B cell (primary cell): Measurements from ENCODE around the gene HSDL2. TPM values are rescaled to one million over a fixed set of nuclear protein-coding genes. Genes with fewer than 3 reads are reported as not detected.
"Not testable (repeated sequence)": the region's sequence is repeated elsewhere in the genome, so short reads cannot be mapped to it uniquely, and the experiment has no call there.

Experiments
- ATAC-seq: fragments of 200-7000 bp; cut with Tn5 transposase; one replicate; pipeline ENCODE4 v1.10.0; 2021; ENCODE audit warnings: low read depth, mild to moderate bottlenecking, moderate number of reproducible peaks, moderate library complexity
- CTCF ChIA-PET: fragments of 350-600 bp; sonication (Branson Sonifier 250); formaldehyde crosslinking; loops from one replicate; lab custom pipeline; 2021; ENCODE audit warnings: antibody characterized with exemption, inconsistent platforms; lab: Charles Lee
- POLR2A ChIA-PET: fragments of 350-600 bp; sonication (Branson Sonifier 250); formaldehyde crosslinking; loops from one replicate; lab custom pipeline; 2021; ENCODE audit warnings: antibody characterized with exemption; lab: Charles Lee
- DNase-seq: peaks from one replicate; pipeline ENCODE4 v3.0.0; 2013
- H2AFZ ChIP-seq: 2 replicates; pipeline ENCODE4 v1.6.1; 2012; ENCODE audit warnings: mild to moderate bottlenecking, low read depth, low read length; ENCODE audit not compliant: insufficient read depth, poor library complexity, severe bottlenecking
- H3K27ac ChIP-seq, 2 donors: 1 replicate in 1 of 2; 2 replicates in 1 of 2; pipeline ENCODE4 v1.5.1; 2012 to 2013; ENCODE audit warnings: low read length in 2 of 2, mild to moderate bottlenecking in 2 of 2, moderate library complexity in 1 of 2
- H3K27me3 ChIP-seq, 4 experiments: fragments of 200-600 bp in 1 of 4; sonication (generic) in 1 of 4; replicated peaks in 1 of 4; 1 replicate in 2 of 4; 2 replicates in 2 of 4; pipeline versions ENCODE4 v1.6.1 to v1.7.0; 2013 to 2016; ENCODE audit warnings: low read length in 3 of 4, mild to moderate bottlenecking in 2 of 4, mixed read lengths in 1 of 4, moderate library complexity in 1 of 4; ENCODE audit not compliant: insufficient read depth in 4 of 4, control insufficient read depth in 3 of 4; ENCODE audit errors: control extremely low read depth in 1 of 4
- H3K36me3 ChIP-seq, 2 experiments: replicated peaks in 1 of 2; 1 replicate in 1 of 2; 2 replicates in 1 of 2; pipeline versions ENCODE4 v1.6.1 to v1.7.1; 2013; ENCODE audit warnings: low read length in 1 of 2; ENCODE audit not compliant: insufficient read depth in 2 of 2, control insufficient read depth in 1 of 2; ENCODE audit errors: control extremely low read depth in 1 of 2, extremely low read depth in 1 of 2
- H3K4me1 ChIP-seq, 2 donors: fragments of 200-600 bp in 1 of 2; sonication (generic) in 1 of 2; 1 replicate in 1 of 2; 2 replicates in 1 of 2; pipeline versions ENCODE4 v1.5.1 to v1.6.1; 2013 to 2017; ENCODE audit warnings: low read length in 2 of 2; ENCODE audit not compliant: control insufficient read depth in 2 of 2, insufficient read depth in 2 of 2
- H3K4me2 ChIP-seq: replicated peaks from 2 replicates; pipeline ENCODE3; 2012; ENCODE audit warnings: mild to moderate bottlenecking, low read depth, low read length; ENCODE audit not compliant: poor library complexity, severe bottlenecking
- H3K4me3 ChIP-seq, 5 experiments: fragments of 200-600 bp in 1 of 5; sonication (generic) in 1 of 5; 1 replicate in 3 of 5; 2 replicates in 2 of 5; pipeline versions ENCODE4 v1.5.1 to v1.7.0; 2011 to 2016; ENCODE audit warnings: low read length in 4 of 5, mild to moderate bottlenecking in 4 of 5, low read depth in 2 of 5, control low read depth in 1 of 5, moderate library complexity in 1 of 5; ENCODE audit not compliant: insufficient read depth in 1 of 5; ENCODE audit errors: control extremely low read depth in 1 of 5, extremely low read depth in 1 of 5
- H3K79me2 ChIP-seq: fragments of 200-600 bp; sonication (generic); one replicate; pipeline ENCODE4 v1.6.0; 2016; ENCODE audit warnings: low read length; ENCODE audit not compliant: control insufficient read depth, insufficient read depth
- H3K9ac ChIP-seq: fragments of 200-600 bp; sonication (generic); 2 replicates; pipeline ENCODE4 v1.6.1; 2017; ENCODE audit warnings: mild to moderate bottlenecking, low read length, moderate library complexity
- H3K9me3 ChIP-seq, 3 donors: one replicate each; pipeline versions ENCODE4 v1.6.1 to v1.7.1; 2013; ENCODE audit warnings: low read length in 2 of 3; ENCODE audit not compliant: control insufficient read depth in 2 of 3, insufficient read depth in 1 of 3; ENCODE audit errors: control extremely low read depth in 1 of 3
- H4K20me1 ChIP-seq: 2 replicates; pipeline ENCODE4 v1.6.0; 2012; ENCODE audit warnings: mild to moderate bottlenecking, low read length; ENCODE audit not compliant: insufficient read depth, control insufficient read depth, poor library complexity, severe bottlenecking
- H3K27ac Mint-ChIP-seq: one replicate; pipeline ENCODE4 v1.8.0; 2021; ENCODE audit warnings: mixed read lengths
- H3K27me3 Mint-ChIP-seq: one replicate; pipeline ENCODE4 v1.8.0; 2021; ENCODE audit warnings: mixed read lengths
- H3K4me1 Mint-ChIP-seq: one replicate; pipeline ENCODE4 v1.8.0; 2021; ENCODE audit warnings: mixed read lengths
- H3K4me3 Mint-ChIP-seq: one replicate; pipeline ENCODE4 v1.8.0; 2021; ENCODE audit warnings: mixed read lengths
- H3K9me3 Mint-ChIP-seq: one replicate; pipeline ENCODE4 v1.8.0; 2022; ENCODE audit warnings: mixed read lengths; ENCODE audit not compliant: insufficient read depth
- CTCF ChIP-seq: fragments of 200-600 bp; IDR thresholded peaks from one replicate; pipeline ENCODE4 v1.8.0; 2022; ENCODE audit warnings: antibody characterized with exemption, mild to moderate bottlenecking
- EZH2 ChIP-seq: IDR thresholded peaks from 2 replicates; pipeline ENCODE4 v1.6.1; 2012; ENCODE audit warnings: borderline replicate concordance, low read depth, mild to moderate bottlenecking, moderate library complexity, low read length; ENCODE audit not compliant: insufficient read depth, poor library complexity, severe bottlenecking
- WGBS: methylation state at CpG from one replicate; pipeline ENCODE4 v1.1.5; 2013; ENCODE audit warnings: missing lambda C conversion rate; ENCODE audit not compliant: insufficient coverage; 5-methylcytosine and 5-hydroxymethylcytosine counted together
- intact Hi-C: fragments of 100-400 bp; cut with micrococcal nuclease; formaldehyde crosslinking; loops from one replicate; pipeline ENCODE4 v1.10.0; 2022
- polyA plus RNA-seq: library from polyadenylated mRNA; depleted of rRNA; stranded (reverse); fragments of >200 nt; gene quantifications from 2 replicates; pipeline ENCODE4 v1.2.3, GENCODE V29; 2012
- total RNA-seq, 2 donors: library from RNA; stranded (reverse); fragments of 120-200 nt in 1 of 2; gene quantifications; 1 replicate in 1 of 2; 2 replicates in 1 of 2; pipeline versions ENCODE4 v1.2.3 to v1.2.4, GENCODE V29; 2013 to 2022

Gene HSDL2
- total and polyA plus RNA-seq, 2 donors (not counting 1 experiment from before 2014, with no cell fraction given) = 5.8 to 11.7 TPM

- peak; percentile 31 for DNase-seq
- no peak for ATAC-seq
- H3K27me3 Mint-ChIP-seq = no peaks in the 10 kb centered on the region
- H3K27ac ChIP-seq = peak overlapping the region in 1 of 2 donors; percentile 37
- peak overlapping the region; percentile 20 for H3K4me3 Mint-ChIP-seq
- intact Hi-C loops = loop anchor here (5.0 kb wide), 1 partner anchor 352 kb away; no protein-coding TSS in a partner anchor
- H3K9me3 Mint-ChIP-seq = no peaks in the 10 kb centered on the region
- no peak overlapping the region for H3K27ac Mint-ChIP-seq
- CTCF ChIA-PET = interaction anchor here (0.9 to 1.4 kb wide), 2 partner anchors 22 to 310 kb away, joined by 3 read pairs; no protein-coding TSS in a partner anchor
- H3K79me2 ChIP-seq = peaks cover 18% of the 10 kb centered on the region
- no peaks in the 10 kb centered on the region for H3K36me3 ChIP-seq
- WGBS = 43% methylated on average over 1 of the region's 5 CpGs
- H3K4me1 ChIP-seq = peaks cover 23 to 28% of the 10 kb centered on the region in 2 donors
- peaks cover 49% of the 10 kb centered on the region for H3K4me1 Mint-ChIP-seq
- no peak overlapping the region for H3K9ac ChIP-seq
- peak overlapping the region; percentile 0 for H3K4me2 ChIP-seq
- POLR2A ChIA-PET = interaction anchor here (0.6 kb wide), 1 partner anchor 390 kb away, joined by 5 read pairs; no protein-coding TSS in a partner anchor
- H3K9me3 ChIP-seq = no peaks in the 10 kb centered on the region
- no peak for TF ChIP-seq EZH2
- TF ChIP-seq CTCF = no peak
- H3K27me3 ChIP-seq = no peaks in the 10 kb centered on the region
- no peak overlapping the region for H3K4me3 ChIP-seq
- peak overlapping the region; percentile 0 for H2AFZ ChIP-seq
- no peaks in the 10 kb centered on the region for H4K20me1 ChIP-seq
Observed at GRCh38 chr9:112384690-112385089, 4.8 kb downstream of the HSDL2 start.

GRCh38 chr9:112387115-112387514 lies 7.2 kb downstream of the HSDL2 start:
- CTCF ChIA-PET = interaction anchor here (0.6 to 1.3 kb wide), 2 partner anchors 19 to 181 kb away, joined by 3 to 5 read pairs; no protein-coding TSS in a partner anchor
- no peak for TF ChIP-seq CTCF
- TF ChIP-seq EZH2 = no peak
- no peak overlapping the region for H3K27ac ChIP-seq
- no peaks in the 10 kb centered on the region for H3K36me3 ChIP-seq
- no peaks in the 10 kb centered on the region for H3K9me3 ChIP-seq
- peaks cover 15% of the 10 kb centered on the region for H3K79me2 ChIP-seq
- 50% methylated on average over 2 of the region's 3 CpGs for WGBS
- ATAC-seq (no peak), DNase-seq (no peak)
- H3K4me2 ChIP-seq = no peak overlapping the region
- Mint-ChIP-seq H3K27me3 (no peaks in the 10 kb centered on the region), H3K9me3 (no peaks in the 10 kb centered on the region), H3K27ac (no peak overlapping the region), H3K4me3 (no peak overlapping the region), H3K4me1 (peaks cover 33% of the 10 kb centered on the region)
- H3K4me1 ChIP-seq = peaks cover 11 to 20% of the 10 kb centered on the region in 2 donors
- intact Hi-C loops = no loop called here
- H3K27me3 ChIP-seq = no peaks in the 10 kb centered on the region
- POLR2A ChIA-PET = no interaction called here
- no peak overlapping the region for H2AFZ ChIP-seq
- H3K4me3 ChIP-seq = no peak overlapping the region
- no peak overlapping the region for H3K9ac ChIP-seq
- no peaks in the 10 kb centered on the region for H4K20me1 ChIP-seq

- intact Hi-C loops, H3K27ac Mint-ChIP-seq, H3K4me1 ChIP-seq, H3K36me3 ChIP-seq, H3K9me3 Mint-ChIP-seq, H3K9me3 ChIP-seq, H2AFZ ChIP-seq, H3K4me3 ChIP-seq, H4K20me1 ChIP-seq, POLR2A ChIA-PET, ATAC-seq, DNase-seq, H3K4me3 Mint-ChIP-seq, H3K27me3 ChIP-seq, H3K27me3 Mint-ChIP-seq, H3K4me1 Mint-ChIP-seq, H3K4me2 ChIP-seq, H3K27ac ChIP-seq, CTCF ChIA-PET, H3K9ac ChIP-seq: not testable (repeated sequence)
- WGBS = 100% methylated on average over 1 of the region's 3 CpGs
- H3K79me2 ChIP-seq = peaks cover 15% of the 10 kb centered on the region
Observed at GRCh38 chr9:112389897-112390296, 10.0 kb downstream of the HSDL2 start.
